Measurements from ENCODE around the gene PPP1R14D.
A peak's percentile ranks its signal among the peaks of the same experiment; 100 is the strongest.
"Not testable (repeated sequence)": the region's sequence is repeated elsewhere in the genome, so short reads cannot be mapped to it uniquely, and the experiment has no call there.

Gene PPP1R14D, protein sequence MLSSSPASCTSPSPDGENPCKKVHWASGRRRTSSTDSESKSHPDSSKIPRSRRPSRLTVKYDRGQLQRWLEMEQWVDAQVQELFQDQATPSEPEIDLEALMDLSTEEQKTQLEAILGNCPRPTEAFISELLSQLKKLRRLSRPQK

DNA sequence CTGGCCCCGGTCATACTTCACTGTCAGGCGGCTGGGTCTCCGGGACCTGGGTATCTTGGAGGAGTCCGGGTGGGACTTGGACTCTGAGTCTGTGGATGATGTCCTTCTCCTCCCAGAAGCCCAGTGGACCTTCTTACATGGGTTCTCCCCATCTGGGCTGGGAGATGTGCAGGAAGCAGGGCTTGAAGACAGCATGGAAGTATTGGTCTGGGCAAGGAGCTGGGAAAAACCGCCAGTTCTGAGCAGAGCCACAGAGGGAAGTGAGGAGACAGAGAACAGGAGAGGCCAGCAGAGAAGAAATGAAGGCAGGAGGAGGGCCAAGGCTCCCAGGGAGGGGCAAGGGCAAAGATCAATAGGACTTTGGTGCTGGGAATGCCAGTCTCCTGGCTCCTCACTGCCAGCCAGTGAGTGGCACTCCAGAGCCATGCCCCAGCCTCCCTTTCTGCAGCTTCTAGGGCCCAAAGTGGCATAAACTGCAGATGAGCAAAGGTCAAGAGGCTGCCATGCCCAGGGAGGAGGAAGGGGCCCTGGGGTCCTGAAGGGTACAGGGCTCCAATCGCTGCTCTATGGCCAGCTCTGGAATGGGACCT is at the start of gene PPP1R14D:
TSS of gene PPP1R14D (minus strand) at position 262 of the 590 bp plus-strand sequence. CDS start at position 195, 67 bp downstream.
- no peak within 1 kb of the TSS for H3K27ac ChIP-seq
- no peak within 1 kb of the TSS for H3K4me3 ChIP-seq

DNA sequence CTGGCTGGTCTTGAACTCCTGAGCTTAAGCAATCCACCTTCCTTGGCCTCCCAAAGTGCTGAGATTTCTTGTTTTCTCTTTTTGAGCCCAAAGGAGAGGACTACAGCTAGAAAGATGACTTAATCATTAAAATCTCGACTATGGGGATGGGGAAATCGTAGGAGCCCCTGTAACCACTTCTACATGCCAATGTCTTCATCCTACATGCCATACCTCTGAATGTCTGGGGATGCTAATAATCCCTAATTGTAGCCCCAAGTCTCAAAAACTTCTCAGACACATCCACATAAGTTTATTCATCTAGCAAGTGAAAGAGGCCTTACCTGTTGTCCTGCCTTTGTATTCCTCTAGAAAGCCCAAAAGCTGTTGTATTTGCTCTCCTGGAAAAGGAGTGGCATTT is 49.2 kb upstream of the PPP1R14D start:
- H3K4me3 ChIP-seq, result no peak overlapping the region
- no peak overlapping the region for H3K27ac ChIP-seq

DNA sequence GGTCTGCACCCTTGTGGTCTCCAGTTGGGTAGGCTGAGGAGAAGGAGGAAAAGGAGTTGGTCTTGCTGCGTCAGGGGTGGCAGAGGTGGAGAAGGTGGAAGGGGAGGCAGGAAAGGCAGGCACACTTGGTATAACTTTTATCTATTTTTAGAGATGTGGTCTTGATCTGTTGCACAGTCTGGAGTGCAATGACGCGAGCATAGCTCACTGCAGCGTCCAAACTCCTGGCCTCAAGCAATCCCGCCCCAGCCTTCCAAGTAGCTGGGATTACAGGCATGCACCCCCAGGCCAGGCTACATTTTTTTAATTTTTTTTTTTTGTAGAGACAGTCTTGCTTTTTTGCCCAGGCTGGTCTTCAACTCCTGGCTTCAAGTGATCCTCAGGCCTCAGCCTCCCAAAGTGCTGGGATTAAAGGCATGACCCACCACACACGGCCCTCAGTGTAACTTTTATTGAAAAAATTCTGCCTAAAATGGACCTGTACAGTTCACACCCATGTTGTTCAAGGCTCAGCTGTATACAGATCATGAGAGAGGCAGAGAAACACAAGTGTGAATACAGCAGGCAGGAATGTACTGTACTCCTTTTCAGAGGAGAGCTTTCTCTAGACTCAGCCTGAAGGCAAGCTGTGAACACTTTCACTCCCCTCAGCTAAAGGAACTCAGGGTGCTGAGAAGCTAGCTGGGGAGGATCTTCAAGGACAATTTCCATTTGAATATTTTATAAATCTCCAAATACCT is 47.7 kb upstream of the PPP1R14D start:
- H3K4me3 ChIP-seq, result no peak overlapping the region
- H3K27ac ChIP-seq, result peak overlapping the region in 2 of 21 experiments; percentile 8 to 27

DNA sequence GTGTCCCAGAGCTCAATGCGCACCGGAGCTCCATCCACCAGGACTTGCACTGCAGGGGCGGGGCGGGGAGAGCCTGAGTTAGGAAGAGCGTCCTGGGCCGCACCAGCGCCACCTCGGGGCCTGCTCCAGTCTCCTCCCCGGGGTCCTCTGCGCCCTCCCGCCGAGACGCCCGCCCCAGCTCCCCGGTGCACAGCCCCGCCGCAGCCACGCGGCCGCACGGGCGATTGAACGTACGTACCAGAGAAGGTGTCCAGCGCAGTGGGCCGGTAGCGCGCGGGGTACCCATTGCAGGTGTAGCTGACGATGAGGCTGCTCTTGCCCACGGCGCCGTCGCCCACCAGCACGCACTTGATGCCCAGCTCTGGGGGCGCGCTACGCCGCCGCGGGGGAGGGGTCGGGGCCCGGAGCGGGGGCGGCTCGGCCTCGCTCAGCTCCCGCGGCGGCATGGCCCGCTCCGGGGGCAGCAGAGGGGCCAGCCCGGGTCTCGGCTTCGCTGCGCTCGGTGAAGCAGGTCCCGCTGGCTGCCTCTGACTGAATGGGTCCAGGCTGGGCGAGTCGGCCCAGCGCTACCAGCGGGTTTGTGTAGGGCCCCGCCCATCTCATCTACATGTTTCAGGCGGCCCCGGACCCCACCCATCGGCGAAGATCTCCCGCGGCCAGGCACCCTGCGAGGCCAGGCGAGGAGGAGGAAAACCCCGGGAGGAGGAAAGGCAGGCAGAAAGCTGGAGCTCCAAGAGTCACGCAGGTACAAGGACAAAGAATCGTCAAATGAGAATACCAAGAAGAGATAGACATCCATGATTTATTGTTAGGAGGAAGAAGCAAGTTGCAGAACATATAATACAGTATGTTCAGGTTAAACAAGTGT is 45.4 kb upstream of the PPP1R14D start, which contains the start of gene RHOV:
TSS of gene RHOV (minus strand) at position 541 of the 868 bp plus-strand sequence. CDS start at position 446, 95 bp downstream.
- peak within 1 kb of the TSS; percentile 54 to 70 (median 62) for H3K4me3 ChIP-seq
- H3K27ac ChIP-seq, result peak within 1 kb of the TSS in 19 of 21 experiments; percentile 64 to 88 (median 80)

DNA sequence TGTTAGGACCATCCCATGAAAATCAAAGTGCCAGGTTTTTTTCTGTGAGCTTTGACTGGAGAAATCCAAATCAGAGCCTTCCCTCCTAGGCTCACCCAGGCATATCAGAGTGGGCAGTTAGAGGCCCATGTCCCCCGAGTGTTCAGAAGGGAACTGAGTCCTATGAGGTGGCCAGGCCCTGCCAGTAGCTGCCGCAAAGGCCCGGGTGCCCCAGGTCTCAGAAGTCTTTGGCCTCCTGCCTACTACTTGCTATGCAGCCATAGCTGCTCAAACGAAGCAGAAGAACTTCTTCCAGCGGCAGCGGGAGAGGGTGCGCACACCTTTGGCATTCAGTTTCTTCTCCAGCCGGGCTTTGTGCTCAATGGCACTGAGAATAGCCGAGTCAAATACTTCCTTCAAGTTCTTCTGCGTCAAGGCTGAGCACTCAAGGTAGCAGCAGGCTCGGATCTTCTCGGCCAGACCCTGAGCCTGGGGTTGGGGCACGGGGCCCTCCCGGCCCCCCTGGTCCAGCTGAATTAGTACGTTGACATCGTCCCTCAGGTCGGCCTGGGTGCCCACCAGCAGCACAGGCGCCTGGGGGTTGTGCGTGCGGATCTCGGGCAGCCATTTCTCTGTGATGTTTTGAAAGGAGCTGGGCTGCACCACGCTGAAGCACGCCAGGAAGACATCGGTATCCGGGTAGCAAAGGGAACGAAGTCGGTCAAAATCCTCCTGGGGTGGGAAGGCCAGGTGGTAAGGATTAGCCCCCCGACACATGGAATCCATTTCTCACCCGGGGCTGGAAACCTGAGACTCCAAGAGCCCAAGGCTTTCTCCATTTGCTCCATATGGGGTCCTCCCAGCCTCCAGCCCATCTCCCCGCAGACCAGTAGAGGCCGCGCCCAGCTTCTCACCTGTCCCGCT is 44.5 kb upstream of the PPP1R14D start:
- Histone ChIP-seq H3K4me3 (peak overlapping the region; percentile 54 to 70 (median 62)), H3K27ac (peak overlapping the region in 18 of 21 experiments; percentile 44 to 88 (median 81))

DNA sequence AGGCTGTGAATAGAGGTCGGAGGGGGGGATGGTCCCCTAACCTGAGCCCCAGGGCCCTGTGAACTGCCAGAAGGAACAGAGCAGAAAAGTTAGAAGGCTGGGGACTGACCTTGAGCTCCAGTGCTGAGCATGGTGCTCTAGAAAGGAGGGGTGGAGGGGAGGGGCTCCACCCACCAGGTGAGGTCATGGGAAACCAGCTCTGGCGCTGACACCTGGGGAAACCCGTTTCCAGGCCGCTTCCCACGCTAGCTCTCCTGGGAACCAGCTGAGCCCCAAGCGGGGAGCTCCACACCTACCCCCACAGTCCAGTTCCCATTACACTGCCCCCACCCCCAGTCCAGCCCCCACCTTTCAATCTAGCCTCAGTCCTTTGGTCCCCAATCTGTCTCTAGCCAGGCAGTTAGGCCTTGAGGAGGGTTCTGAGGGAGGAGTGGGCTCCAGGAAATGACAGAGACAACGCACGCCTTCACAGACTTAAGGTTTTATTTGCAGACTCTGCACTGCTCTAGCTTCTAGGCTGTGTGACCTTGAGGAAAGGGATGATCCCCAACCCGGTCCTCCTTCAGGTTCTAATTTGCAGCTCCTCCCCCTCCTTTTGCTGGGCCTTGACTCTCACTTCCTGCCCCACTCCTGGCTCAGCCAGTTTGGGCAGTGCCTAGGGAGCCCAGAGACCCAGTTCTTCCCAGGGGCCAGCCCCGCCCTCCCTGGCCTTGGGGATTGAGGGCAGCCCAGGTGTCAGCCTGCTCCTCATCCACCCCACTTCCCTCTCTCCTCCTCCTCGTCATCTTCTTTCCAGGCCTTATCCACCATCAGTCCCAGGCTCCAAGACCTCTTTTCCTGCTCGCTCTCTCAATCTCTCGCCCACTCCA is 43.5 kb upstream of the PPP1R14D start:
- peak overlapping the region; percentile 13 to 70 (median 62) for H3K4me3 ChIP-seq
- H3K27ac ChIP-seq, result peak overlapping the region in 18 of 21 experiments; percentile 57 to 88 (median 81)

DNA sequence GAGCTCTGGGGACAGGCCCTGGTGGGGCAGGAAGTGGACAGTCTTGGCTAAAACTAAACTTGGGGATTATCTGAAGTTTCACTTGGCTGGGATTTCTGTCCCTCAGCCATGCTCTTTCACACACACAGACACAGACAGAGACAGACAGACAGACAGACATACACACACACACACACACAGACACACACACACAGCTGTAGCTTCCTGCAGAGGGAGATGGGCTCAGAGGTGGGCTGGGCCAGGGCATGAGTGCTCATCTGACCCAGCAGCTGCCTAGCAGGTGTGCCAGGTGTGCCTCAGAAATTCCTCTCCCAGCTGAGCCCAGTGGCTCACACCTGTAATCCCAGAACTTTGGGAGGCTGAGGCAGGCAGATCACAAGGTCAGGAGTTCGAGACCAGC is 42.2 kb upstream of the PPP1R14D start:
- Histone ChIP-seq H3K27ac (peak overlapping the region in 17 of 21 experiments; percentile 4 to 88 (median 77)), H3K4me3 (peak overlapping the region in 2 of 7 experiments; percentile 15 to 70)

DNA sequence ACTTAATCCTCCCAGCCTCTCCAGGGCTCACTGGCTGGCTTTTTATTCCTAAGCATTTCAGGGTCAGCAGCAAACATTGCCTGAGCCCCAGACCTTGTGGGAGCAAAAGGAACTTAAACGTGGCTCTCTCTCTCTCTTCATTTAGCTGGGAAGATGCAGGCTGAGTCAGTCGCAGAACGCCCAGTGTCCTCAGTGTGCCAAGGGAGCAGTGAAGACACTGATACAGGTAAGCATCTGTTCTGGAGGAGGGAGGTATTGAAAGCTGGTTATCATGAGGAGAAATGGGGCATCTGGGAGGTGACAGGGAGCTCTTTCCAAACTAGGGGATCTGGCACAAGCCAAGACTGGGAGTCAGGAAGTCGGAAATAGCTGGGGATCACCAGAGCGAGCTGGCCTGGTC is 41.2 kb upstream of the PPP1R14D start:
- peak overlapping the region in 7 of 21 experiments; percentile 23 to 88 (median 76) for H3K27ac ChIP-seq

DNA sequence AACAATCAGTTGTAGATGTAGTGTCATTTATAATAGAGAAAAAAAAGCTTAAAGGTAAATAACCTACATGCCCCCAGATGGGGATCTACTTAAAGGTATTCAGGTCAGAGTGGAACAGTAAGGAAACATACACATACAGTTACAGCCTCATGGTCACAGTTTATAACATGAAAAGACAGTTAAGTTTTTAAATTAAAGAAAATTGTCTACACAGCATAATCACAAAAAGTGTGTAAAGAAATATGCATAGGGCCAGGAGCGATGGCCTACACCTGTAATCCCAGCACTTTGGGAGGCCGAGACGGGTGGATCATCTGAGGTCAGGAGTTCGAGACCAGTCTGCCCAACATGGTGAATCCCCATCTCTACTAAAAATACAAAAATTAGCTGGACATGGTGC is 38.7 kb upstream of the PPP1R14D start:
- no peak overlapping the region for H3K4me3 ChIP-seq
- peak overlapping the region in 1 of 21 experiments; percentile 32 for H3K27ac ChIP-seq

More for the DNA sequence above, 41.2 kb upstream of the PPP1R14D start:
- H3K4me3 ChIP-seq, result no peak overlapping the region

DNA sequence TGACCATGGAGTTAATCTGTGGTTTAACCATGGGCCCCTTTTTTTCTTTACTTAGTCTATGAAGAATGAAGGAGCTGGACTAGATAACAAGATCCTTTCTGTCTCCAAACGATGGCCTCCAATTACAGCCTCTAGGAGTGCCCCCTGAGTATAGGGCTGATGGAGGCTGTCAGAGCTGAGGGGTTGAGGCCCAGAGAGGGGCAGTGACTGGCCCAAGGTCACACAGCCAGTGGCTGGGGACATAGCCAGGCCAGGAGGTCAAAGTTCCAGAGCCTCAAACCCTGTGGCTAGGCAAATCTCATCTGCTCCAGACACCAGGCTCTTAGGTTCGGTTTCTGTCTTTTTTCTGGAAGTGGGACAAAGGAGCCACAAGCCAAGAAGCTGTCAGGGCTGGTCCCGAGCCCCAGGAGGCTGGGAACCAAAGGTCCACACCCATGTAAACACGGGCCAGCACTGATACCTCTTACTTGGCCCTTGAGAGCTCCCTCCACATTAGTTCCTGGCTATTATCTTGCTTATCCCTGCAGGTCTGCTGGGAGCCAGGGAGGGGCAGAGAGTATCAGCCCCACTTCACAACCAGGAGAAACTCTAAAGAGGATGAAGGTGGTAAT is 35.3 kb upstream of the PPP1R14D start:
- Histone ChIP-seq H3K4me3 (no peak overlapping the region), H3K27ac (peak overlapping the region in 10 of 21 experiments; percentile 5 to 65 (median 39))

DNA sequence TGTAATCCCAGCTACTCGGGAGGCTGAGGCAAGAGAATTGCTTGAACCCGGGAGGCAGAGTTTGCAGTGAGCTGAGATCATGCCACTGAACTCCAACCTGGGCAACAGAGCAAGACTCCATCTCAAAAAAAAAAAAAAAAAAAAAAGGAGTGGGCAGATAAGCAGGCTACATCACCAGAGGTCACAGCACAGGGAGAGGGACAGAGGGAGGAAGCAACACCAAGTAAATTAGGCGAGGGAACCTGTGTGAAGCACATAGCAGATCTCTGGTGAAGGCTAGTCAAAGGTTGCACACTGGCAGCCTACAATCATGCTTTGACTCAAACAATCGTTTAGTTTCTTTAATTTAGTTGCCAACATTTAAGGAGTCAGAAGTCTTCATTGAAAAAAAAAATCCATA is 32.6 kb upstream of the PPP1R14D start:
- peak overlapping the region in 1 of 21 experiments; percentile 16 for H3K27ac ChIP-seq
- not testable (repeated sequence) for H3K4me3 ChIP-seq

DNA sequence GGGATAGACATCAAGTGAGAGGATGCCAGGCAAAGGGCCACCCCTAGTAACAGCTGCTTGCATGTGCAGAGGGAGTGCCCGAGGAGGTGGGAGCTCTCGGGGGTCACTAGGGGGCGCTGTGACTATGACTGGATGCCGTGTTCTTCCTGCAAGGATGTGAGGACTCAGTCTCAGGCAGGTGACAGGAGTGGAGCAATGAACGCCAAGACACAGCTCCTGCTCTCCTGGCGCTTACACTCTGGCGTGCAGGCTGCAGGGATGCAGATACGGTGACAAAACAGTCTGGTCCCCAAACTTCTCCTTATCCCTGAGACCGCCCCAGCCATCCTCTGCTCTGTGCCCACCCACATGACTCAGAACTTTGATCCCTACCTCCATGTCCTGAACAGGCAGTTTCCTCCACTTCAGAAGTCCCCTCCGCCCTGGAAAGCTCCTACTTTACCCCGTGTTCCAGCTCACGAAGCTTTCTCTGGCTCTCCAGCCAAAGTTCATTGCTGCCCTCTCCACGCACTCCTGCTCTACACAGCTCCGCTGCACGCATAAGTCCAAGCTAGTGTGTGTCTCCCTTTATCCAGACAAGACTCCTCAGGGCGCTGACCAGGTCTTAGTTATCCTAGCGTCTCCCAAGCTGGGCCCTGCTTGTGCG is 30.8 kb upstream of the PPP1R14D start:
- Histone ChIP-seq H3K4me3 (no peak overlapping the region), H3K27ac (no peak overlapping the region)

DNA sequence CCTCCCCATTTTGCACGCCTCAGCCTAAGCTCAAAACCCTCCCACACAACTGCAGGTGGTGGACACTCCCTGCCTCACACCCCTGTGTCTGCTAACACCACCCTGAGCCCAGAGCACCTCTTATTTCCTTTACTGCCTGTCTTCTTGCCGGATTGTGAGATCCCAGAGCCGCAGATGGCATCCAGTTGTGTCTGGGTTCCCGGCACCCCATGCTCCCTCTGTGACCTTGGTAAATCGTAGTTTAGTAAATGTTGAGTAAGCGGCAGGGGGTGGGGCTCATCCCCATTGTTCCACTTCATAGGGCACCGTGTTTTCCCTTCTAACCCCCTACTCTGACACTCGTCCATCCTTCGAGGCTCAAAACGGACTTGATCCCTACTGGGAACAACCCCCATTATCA is 30.2 kb upstream of the PPP1R14D start:
- Histone ChIP-seq H3K27ac (peak overlapping the region in 1 of 21 experiments; percentile 15), H3K4me3 (no peak overlapping the region)

DNA sequence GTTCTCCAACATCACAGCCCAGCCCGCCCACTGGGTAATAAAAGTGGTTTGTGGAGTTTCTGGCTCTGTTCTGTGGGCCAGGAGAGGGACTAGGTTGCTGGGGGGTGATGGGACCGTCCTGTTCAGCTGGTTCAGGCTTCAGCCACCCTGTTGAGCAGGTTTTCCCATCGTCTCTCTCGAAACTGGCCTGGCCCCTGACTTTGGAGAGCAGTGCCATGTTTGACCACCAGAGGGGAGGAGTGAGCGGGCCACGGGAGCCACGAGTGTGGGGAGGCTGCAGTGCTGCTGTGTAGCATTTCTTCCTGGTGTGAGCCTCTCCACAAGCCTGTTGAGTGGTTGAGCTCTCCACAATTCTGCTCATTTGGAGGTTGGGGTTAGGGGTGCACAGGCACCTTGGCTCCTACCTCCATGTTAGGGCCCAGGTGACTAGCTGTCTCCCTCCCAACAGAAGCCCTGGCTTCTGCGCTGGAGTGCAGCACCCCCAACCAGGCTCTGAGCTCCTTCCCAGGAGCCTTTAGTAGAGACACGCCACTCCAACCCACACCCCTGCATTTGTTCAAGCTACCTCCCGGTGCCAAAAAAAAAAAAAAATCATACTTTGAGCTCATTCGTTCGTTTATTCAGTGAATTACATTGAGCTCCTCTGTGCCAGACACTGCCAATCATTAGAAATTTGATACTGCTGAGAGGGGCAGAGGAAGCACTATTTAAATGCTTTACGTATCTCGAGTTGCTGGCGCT is 29.3 kb upstream of the PPP1R14D start:
- H3K27ac ChIP-seq, result peak overlapping the region in 17 of 21 experiments; percentile 7 to 71 (median 58)
- no peak overlapping the region for H3K4me3 ChIP-seq

DNA sequence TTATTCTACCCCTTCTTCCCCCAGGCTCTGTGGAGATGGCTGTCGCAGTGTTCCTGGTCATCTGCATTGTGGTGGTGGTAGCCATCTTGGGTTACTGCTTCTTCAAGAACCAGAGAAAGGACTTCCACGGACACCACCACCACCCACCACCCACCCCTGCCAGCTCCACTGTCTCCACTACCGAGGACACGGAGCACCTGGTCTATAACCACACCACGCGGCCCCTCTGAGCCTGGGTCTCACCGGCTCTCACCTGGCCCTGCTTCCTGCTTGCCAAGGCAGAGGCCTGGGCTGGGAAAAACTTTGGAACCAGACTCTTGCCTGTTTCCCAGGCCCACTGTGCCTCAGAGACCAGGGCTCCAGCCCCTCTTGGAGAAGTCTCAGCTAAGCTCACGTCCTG is 28.2 kb upstream of the PPP1R14D start:
- Histone ChIP-seq H3K4me3 (no peak overlapping the region), H3K27ac (peak overlapping the region in 17 of 21 experiments; percentile 7 to 71 (median 47))

DNA sequence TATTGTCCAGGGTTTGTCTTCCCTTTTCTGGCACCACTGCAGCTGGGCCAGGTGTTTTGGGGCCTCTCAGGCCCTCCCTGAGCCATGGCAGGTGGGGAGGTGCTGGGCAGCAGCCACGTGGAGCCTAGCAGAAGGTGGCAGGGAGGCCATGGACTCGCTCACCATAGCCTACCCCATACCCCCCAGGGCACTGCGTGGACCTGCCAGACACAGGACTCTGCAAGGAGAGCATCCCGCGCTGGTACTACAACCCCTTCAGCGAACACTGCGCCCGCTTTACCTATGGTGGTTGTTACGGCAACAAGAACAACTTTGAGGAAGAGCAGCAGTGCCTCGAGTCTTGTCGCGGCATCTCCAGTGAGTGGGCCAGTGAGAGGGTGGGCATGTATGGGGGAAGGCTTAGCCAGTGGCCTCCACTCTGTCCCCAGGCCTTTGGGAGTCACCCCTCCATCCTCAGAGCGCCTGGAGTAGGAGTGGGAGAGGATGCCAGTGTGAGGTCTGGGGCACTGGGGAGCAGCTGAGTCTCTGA is 27.3 kb upstream of the PPP1R14D start:
- Histone ChIP-seq H3K27ac (no peak overlapping the region), H3K4me3 (no peak overlapping the region)

Data from skin epidermis (tissue), 12 donors.